ENCODE measurements around the gene CBFA2T3. TPM values are rescaled to one million over a fixed set of nuclear protein-coding genes. Genes with fewer than 3 reads are reported as not detected.

The CBFA2T3 gene
- total and polyA plus RNA-seq, 2 of the 13 experiments (the other 11 are each of a cell fraction or from before 2014, with no cell fraction given): 0.05 TPM; not detected in 1

DNA sequence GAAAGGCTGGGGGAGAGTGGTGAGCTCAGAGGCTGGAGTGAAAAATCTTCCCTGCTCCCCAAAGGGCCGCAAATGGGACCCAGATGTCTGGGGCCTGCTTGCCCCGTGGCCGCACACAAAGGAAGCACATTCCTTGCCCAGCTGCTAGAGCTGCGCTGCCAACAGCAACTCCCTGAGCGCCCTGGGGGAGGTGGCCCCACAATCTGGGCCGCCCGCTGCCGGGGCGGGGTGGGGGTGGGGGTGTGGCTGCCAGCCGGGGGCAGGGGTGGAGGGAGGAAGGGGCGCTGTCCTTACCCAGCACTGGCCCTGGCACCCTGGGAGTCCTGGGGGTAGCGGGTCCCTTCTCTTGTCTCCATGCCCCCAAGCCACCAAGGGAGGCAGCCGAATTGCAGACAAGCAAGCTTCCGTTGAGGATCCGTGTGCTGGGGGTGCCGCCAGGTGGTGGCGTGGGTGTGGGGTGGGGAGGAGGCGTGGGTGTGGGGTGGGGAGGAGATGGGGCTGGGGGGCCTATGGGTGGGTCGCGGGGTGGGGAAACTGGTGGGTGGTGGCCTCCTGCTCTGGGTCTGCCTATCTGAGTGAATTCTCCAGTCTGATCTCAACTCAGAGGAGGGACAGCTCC is 62.1 kb downstream of the CBFA2T3 start (continued):
- TF ChIP-seq, protein P1, sequence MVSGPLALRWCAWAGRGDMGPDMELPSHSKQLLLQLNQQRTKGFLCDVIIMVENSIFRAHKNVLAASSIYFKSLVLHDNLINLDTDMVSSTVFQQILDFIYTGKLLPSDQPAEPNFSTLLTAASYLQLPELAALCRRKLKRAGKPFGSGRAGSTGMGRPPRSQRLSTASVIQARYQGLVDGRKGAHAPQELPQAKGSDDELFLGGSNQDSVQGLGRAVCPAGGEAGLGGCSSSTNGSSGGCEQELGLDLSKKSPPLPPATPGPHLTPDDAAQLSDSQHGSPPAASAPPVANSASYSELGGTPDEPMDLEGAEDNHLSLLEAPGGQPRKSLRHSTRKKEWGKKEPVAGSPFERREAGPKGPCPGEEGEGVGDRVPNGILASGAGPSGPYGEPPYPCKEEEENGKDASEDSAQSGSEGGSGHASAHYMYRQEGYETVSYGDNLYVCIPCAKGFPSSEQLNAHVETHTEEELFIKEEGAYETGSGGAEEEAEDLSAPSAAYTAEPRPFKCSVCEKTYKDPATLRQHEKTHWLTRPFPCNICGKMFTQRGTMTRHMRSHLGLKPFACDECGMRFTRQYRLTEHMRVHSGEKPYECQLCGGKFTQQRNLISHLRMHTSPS (CRISPR knock-in tag; IDR thresholded peaks at IDR 0.05; ENCODE audit: low read depth): no peak
- no peak for TF ChIP-seq EP300 (IDR thresholded peaks at IDR 0.05; ENCODE audit: low read depth in 2 of 2, low read length in 2 of 2)
- no peak for TF ChIP-seq EP300 (CRISPR knock-in tag; IDR thresholded peaks at IDR 0.05; ENCODE audit: borderline replicate concordance)
- no peak for TF ChIP-seq NFYB (CRISPR knock-in tag; IDR thresholded peaks at IDR 0.05)
- no peak for TF ChIP-seq ZNF850 (CRISPR knock-in tag; conservative IDR thresholded peaks at IDR 0.05)
- TF ChIP-seq, protein P2, sequence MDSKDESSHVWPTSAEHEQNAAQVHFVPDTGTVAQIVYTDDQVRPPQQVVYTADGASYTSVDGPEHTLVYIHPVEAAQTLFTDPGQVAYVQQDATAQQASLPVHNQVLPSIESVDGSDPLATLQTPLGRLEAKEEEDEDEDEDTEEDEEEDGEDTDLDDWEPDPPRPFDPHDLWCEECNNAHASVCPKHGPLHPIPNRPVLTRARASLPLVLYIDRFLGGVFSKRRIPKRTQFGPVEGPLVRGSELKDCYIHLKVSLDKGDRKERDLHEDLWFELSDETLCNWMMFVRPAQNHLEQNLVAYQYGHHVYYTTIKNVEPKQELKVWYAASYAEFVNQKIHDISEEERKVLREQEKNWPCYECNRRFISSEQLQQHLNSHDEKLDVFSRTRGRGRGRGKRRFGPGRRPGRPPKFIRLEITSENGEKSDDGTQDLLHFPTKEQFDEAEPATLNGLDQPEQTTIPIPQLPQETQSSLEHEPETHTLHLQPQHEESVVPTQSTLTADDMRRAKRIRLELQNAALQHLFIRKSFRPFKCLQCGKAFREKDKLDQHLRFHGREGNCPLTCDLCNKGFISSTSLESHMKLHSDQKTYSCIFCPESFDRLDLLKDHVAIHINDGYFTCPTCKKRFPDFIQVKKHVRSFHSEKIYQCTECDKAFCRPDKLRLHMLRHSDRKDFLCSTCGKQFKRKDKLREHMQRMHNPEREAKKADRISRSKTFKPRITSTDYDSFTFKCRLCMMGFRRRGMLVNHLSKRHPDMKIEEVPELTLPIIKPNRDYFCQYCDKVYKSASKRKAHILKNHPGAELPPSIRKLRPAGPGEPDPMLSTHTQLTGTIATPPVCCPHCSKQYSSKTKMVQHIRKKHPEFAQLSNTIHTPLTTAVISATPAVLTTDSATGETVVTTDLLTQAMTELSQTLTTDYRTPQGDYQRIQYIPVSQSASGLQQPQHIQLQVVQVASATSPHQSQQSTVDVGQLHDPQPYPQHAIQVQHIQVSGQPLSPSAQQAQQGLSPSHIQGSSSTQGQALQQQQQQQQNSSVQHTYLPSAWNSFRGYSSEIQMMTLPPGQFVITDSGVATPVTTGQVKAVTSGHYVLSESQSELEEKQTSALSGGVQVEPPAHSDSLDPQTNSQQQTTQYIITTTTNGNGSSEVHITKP (CRISPR knock-in tag; IDR thresholded peaks at IDR 0.05; ENCODE audit: low read depth): no peak
- TF ChIP-seq CHCHD3 (CRISPR knock-in tag; IDR thresholded peaks at IDR 0.05): no peak

DNA sequence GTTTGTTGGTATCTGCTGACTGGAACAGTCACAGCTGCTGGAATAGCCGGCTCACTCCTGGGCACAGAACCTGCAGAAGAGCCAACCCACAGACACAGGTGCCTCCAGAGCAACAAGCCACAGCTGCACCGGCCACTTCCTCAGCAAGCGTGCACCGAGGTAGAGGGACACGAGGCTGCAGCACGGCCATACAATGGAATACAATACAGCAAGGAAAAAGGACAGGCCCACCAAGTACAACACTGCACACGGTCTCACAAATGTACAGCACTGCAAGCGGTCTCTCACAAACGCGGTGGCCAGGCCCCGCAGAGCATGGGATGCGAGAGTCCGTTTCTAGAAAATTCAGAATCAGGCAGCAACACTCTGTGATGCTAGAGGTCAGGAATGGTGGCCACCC is 63.1 kb downstream of the CBFA2T3 start:
- Histone ChIP-seq H3K79me2 (ENCODE audit: insufficient read depth, low read length) (no peaks in the 10 kb centered on the region), H3K4me3 (replicated peaks in 1 of 3; ENCODE audit: insufficient read depth in 1 of 3, low read depth in 2 of 3, low read length in 3 of 3) (no peak overlapping the region), H3K27me3 (ENCODE audit: control insufficient read depth in 1 of 2, insufficient read depth in 2 of 2, low read length in 2 of 2) (peaks cover 41 to 87% of the 10 kb centered on the region in 2 experiments), H3K4me2 (ENCODE audit: low read depth, low read length) (no peak overlapping the region), H3K9me3 (ENCODE audit: low read length) (no peaks in the 10 kb centered on the region), H3K27ac (ENCODE audit: extremely low read length, insufficient read depth, low read length) (no peak overlapping the region), H2AFZ (ENCODE audit: low read length) (no peak overlapping the region), H4K20me1 (ENCODE audit: insufficient read depth, low read length) (no peaks in the 10 kb centered on the region), H3K9ac (ENCODE audit: insufficient read depth, low read depth, low read length) (no peak overlapping the region), H3K4me1 (ENCODE audit: insufficient read depth, low read length) (no peaks in the 10 kb centered on the region), H3K36me3 (replicated peaks in 1 of 2; ENCODE audit: control insufficient read depth in 1 of 2, insufficient read depth in 2 of 2, low read length in 2 of 2) (no peaks in the 10 kb centered on the region)
- no peak for FAIRE-seq
- no peak for DNase-seq (ENCODE audit: low spot score)
- intact Hi-C loops (cut with micrococcal nuclease; ENCODE audit: unreplicated experiment) (no loop called here), in situ Hi-C loops (cut with HindIII; ENCODE audit: extremely low pct_ligation_motif_present, low pct_unique_long_range_greater_than_20kb) (no loop called here)
- WGBS (ENCODE audit: low lambda C conversion rate): 29% methylated on average over 13 of the region's 13 CpGs
- CTCF ChIA-PET (ENCODE audit: low intra/inter-chr PET ratio, low total read pairs): no interaction called here
- no TSS peak for BruUV-seq (replicated peaks)
- POLR2A ChIA-PET: no interaction called here
- no peak for ATAC-seq
- TF ChIP-seq GPN1 (CRISPR knock-in tag; IDR thresholded peaks at IDR 0.05; ENCODE audit: borderline replicate concordance) (no peak), SIN3B (IDR thresholded peaks at IDR 0.05; ENCODE audit: low read length) (no peak), ZNF788 (CRISPR knock-in tag; IDR thresholded peaks at IDR 0.05; ENCODE audit: borderline replicate concordance) (no peak), ZNF225 (CRISPR knock-in tag; IDR thresholded peaks at IDR 0.05) (no peak)
- TF ChIP-seq, protein P3, sequence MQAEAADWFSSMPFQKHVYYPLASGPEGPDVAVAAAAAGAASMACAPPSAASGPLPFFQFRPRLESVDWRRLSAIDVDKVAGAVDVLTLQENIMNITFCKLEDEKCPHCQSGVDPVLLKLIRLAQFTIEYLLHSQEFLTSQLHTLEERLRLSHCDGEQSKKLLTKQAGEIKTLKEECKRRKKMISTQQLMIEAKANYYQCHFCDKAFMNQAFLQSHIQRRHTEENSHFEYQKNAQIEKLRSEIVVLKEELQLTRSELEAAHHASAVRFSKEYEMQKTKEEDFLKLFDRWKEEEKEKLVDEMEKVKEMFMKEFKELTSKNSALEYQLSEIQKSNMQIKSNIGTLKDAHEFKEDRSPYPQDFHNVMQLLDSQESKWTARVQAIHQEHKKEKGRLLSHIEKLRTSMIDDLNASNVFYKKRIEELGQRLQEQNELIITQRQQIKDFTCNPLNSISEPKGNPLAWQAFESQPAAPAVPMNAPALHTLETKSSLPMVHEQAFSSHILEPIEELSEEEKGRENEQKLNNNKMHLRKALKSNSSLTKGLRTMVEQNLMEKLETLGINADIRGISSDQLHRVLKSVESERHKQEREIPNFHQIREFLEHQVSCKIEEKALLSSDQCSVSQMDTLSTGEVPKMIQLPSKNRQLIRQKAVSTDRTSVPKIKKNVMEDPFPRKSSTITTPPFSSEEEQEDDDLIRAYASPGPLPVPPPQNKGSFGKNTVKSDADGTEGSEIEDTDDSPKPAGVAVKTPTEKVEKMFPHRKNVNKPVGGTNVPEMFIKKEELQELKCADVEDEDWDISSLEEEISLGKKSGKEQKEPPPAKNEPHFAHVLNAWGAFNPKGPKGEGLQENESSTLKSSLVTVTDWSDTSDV (CRISPR knock-in tag; IDR thresholded peaks at IDR 0.05): no peak
- TF ChIP-seq, protein P4, sequence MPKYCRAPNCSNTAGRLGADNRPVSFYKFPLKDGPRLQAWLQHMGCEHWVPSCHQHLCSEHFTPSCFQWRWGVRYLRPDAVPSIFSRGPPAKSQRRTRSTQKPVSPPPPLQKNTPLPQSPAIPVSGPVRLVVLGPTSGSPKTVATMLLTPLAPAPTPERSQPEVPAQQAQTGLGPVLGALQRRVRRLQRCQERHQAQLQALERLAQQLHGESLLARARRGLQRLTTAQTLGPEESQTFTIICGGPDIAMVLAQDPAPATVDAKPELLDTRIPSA (CRISPR knock-in tag; IDR thresholded peaks at IDR 0.05; ENCODE audit: borderline replicate concordance): no peak

Measured in HepG2 (cell line).